Right cardiac atrium (tissue), 5 donors: Measurements from ENCODE around the gene TMSB10. TPM values are rescaled to one million over a fixed set of nuclear protein-coding genes. Genes with fewer than 3 reads are reported as not detected.
A peak's percentile ranks its signal among the peaks of the same experiment; 100 is the strongest.

ENCODE experiments used
- ATAC-seq, 2 donors: fragments of 200-7000 bp; cut with Tn5 transposase; one replicate each; pipeline versions ENCODE4 v1.8.0 to v1.9.1; 2020; ENCODE audit warnings: moderate library complexity in 2 of 2, mild to moderate bottlenecking in 1 of 2
- DNase-seq, 3 donors: peaks; one replicate each; pipeline ENCODE4 v3.0.0-alpha.2; 2020
- H3K27ac ChIP-seq: one replicate; pipeline ENCODE4 v1.5.1; 2013; ENCODE audit warnings: mild to moderate bottlenecking, low read length, control low read depth, moderate library complexity
- H3K27me3 ChIP-seq: one replicate; pipeline ENCODE4 v1.6.1; 2013; ENCODE audit not compliant: control insufficient read depth, insufficient read depth
- H3K4me1 ChIP-seq: one replicate; pipeline ENCODE4 v1.6.1; 2013; ENCODE audit warnings: low read length; ENCODE audit not compliant: control insufficient read depth, insufficient read depth
- H3K4me3 ChIP-seq: one replicate; pipeline ENCODE4 v1.5.1; 2013; ENCODE audit warnings: low read length, control low read depth
- H3K9me3 ChIP-seq: one replicate; pipeline ENCODE4 v1.6.1; 2013; ENCODE audit warnings: low read length; ENCODE audit not compliant: control insufficient read depth
- WGBS: extraction: QIAGEN DNeasy Blood & Tissue Kit; methylation state at CpG from one replicate; pipeline ENCODE4 v1.1.7; 2013; 5-methylcytosine and 5-hydroxymethylcytosine counted together
- intact Hi-C, 4 donors: fragments of 100-400 bp; cut with DNase I; formaldehyde crosslinking; loops; one replicate each; pipeline versions ENCODE4 v1.11.0 to v1.14.0; 2022 to 2023
- polyA plus RNA-seq: library from polyadenylated mRNA; stranded (reverse); fragments of 200-250 nt; gene quantifications from one replicate; pipeline ENCODE4 v1.2.3, GENCODE V29; 2013
- total RNA-seq, 4 donors: library from RNA; stranded (reverse); fragmentation: NEBNext Ultra II Directional; extraction: Animal tissue kit (Norgen Biotek cat#: 25700); gene quantifications; one replicate each; pipeline ENCODE4 v1.2.1, GENCODE V29; 2021
- donor health status: healthy with polysubstance abuse.
- donor health status: DM: no; HTN: yes; CAD: no.
- donor health status: DM: no; HTN: no; CAD: no.
- donor health status: DM: no; HTN: yes; CAD: no; lungs with severe emphysema.
- donor health status: DM: yes; HTN: yes; CAD: no.

Gene TMSB10
- total and polyA plus RNA-seq, 5 donors, result 341 to 805 (median 490) TPM

- Histone ChIP-seq H3K27me3 (no peaks in the 10 kb centered on the region), H3K4me3 (no peak overlapping the region), H3K9me3 (no peaks in the 10 kb centered on the region), H3K4me1 (peaks cover 5% of the 10 kb centered on the region), H3K27ac (peak overlapping the region; percentile 58)
- intact Hi-C loops, result no loop called here
- 92% methylated on average over 2 of the region's 2 CpGs for WGBS
- no peak for ATAC-seq
- no peak for DNase-seq
Measured at GRCh38 chr2:84918430-84918829, 13.0 kb downstream of the TMSB10 start.

GRCh38 chr2:84919885-84920580, 14.6 kb downstream of the TMSB10 start:
- Histone ChIP-seq H3K4me1 (peaks cover 5% of the 10 kb centered on the region), H3K27ac (peak overlapping the region; percentile 99), H3K27me3 (no peaks in the 10 kb centered on the region), H3K4me3 (peak overlapping the region; percentile 13), H3K9me3 (no peaks in the 10 kb centered on the region)
- 27% methylated on average over 7 of the region's 7 CpGs for WGBS
- ATAC-seq, result peak; percentile 89 to 92
- intact Hi-C loops, result no loop called here
- DNase-seq, result peak in 1 of 3 donors; percentile 58

DNA sequence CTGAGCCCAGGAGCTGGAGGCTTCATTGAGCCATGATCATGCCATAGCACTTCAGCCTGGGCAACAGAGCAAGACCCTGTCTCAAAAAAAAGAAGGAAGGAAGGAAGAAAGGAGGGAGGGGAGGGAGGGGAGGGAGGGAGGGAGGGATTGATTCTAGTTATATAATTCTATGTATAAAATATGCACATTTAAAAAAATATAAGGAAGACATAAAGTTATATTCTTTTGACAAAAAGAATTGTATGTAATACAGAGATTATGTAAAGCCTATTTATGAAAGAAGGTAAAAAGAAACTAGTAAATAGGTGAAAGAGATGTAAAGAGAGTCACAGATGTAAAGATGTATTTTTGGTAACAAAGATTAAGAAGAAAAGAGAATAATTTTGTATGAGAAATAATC, 17.6 kb downstream of the TMSB10 start:
- H3K27me3 ChIP-seq, result no peaks in the 10 kb centered on the region
- no peak for ATAC-seq
- peaks cover 5% of the 10 kb centered on the region for H3K4me1 ChIP-seq
- no peak overlapping the region for H3K27ac ChIP-seq
- no peak for DNase-seq
- no peak overlapping the region for H3K4me3 ChIP-seq
- intact Hi-C loops, result no loop called here
- H3K9me3 ChIP-seq, result no peaks in the 10 kb centered on the region

DNA sequence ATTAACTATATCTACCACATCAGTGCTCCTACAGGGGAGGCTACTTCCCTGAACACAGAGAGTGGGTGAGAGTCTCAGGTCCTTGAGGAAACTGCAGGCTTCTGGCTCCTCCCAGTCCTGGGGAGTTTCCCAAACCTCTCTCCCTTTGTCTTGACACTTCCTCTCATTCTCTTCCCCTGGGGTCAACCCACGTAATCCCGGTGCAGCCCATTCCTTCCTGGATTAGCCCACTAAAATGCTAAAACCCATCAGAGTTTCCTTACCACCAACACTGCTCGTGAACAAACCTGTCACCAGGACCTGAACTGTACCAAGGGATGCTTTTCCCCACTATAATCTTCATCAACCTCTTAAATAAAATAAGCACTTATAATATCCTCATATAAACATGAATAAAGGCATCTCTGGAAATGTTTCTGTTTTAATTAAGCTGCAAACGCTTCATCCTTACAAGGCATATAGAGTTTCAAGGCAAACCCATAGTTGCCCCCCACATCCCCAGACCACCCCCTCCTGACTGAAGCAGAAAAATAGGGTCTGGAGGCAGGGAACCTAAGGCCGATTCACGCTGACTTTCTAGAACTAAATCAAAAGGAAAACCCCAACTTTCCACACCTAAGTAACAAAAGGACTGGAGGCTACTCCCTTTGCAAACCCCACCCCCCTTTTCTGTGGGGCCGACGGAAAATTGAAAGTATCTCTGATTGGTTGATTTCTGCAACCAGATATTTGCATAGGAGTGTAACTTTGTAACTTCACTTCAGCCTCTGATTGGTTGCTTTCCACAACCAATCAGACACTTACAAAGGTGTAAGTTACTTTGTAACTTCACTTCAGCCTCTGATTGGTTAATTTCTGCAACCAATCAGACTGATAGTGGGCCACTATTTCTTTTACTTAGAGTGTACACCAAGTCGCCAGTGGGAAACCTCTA, 19.0 kb downstream of the TMSB10 start:
- no peak overlapping the region for H3K4me3 ChIP-seq
- peak overlapping the region; percentile 70 for H3K27ac ChIP-seq
- DNase-seq (peak; percentile 55 to 71 (median 64)), ATAC-seq (peak; percentile 62 to 82)
- intact Hi-C loops, result no loop called here
- peaks cover 5% of the 10 kb centered on the region for H3K4me1 ChIP-seq
- no peaks in the 10 kb centered on the region for H3K27me3 ChIP-seq
- WGBS, result 59% methylated on average over 9 of the region's 9 CpGs
- no peaks in the 10 kb centered on the region for H3K9me3 ChIP-seq

- 98% methylated on average over 2 of the region's 2 CpGs for WGBS
- Histone ChIP-seq H3K27me3 (no peaks in the 10 kb centered on the region), H3K4me1 (peaks cover 2% of the 10 kb centered on the region), H3K27ac (no peak overlapping the region), H3K4me3 (no peak overlapping the region), H3K9me3 (no peaks in the 10 kb centered on the region)
- intact Hi-C loops, result no loop called here
- peak in 1 of 3 donors; percentile 51 for DNase-seq
- peak in 1 of 2 donors; percentile 2 for ATAC-seq
Measured at GRCh38 chr2:84925336-84925723, 19.9 kb downstream of the TMSB10 start.

- DNase-seq (peak; percentile 93 to 98 (median 97)), ATAC-seq (peak; percentile 80 to 86)
- Histone ChIP-seq H3K4me1 (no peaks in the 10 kb centered on the region), H3K27ac (no peak overlapping the region), H3K9me3 (no peaks in the 10 kb centered on the region), H3K4me3 (no peak overlapping the region), H3K27me3 (no peaks in the 10 kb centered on the region)
- intact Hi-C loops, result no loop called here
- 5% methylated on average over 34 of the region's 34 CpGs for WGBS
Measured at GRCh38 chr2:84925724-84926376, 20.4 kb downstream of the TMSB10 start.

DNA sequence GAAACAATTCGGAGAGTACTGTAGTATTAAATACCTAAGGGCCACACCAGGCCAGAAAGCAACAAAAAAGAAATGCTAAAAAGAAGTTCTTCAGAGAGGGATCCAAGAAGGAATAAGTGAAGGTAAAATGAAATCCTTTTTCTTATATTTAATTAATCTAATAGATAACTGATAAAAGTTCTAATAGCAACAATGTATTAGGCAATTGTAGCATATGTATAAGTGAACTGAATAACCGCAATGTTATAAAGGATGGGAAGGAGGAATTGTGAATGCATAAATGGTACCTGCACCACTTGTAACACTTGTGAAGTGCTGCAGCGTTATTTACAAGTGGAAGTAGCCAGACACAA, 21.8 kb downstream of the TMSB10 start:
- ATAC-seq, result no peak

DNA sequence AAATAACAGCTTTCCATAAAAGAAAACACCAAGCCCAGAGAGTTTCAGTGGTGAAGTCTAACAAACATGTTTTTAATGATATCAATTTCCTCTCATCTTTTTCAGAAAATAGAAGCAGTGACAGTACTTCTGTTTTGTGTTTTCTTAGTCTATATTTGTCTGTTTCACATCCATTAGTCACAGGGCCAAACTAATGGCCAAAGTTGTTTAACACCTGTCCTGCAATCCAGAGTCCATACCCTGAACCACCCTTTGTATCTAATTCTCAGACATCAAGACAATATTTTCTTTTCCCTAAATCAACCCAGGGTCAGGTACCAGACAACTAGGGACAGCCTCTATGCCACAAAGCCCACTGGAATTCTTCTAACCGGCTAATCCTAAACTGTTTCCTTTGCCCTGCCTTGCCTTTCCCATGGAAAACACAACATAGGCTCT, 25.9 kb downstream of the TMSB10 start:
- no peak overlapping the region for H3K4me3 ChIP-seq
- intact Hi-C loops, result no loop called here
- H3K27me3 ChIP-seq, result no peaks in the 10 kb centered on the region
- ATAC-seq, result no peak
- H3K4me1 ChIP-seq, result no peaks in the 10 kb centered on the region
- H3K9me3 ChIP-seq, result no peaks in the 10 kb centered on the region
- WGBS, result 59% methylated on average over 1 of the region's 1 CpG
- no peak for DNase-seq
- no peak overlapping the region for H3K27ac ChIP-seq

More for the DNA sequence above, 21.8 kb downstream of the TMSB10 start:
- H3K4me1 ChIP-seq, result no peaks in the 10 kb centered on the region
- no peaks in the 10 kb centered on the region for H3K27me3 ChIP-seq
- 41% methylated on average over 3 of the region's 3 CpGs for WGBS
- no peak overlapping the region for H3K4me3 ChIP-seq
- intact Hi-C loops, result no loop called here
- no peak overlapping the region for H3K27ac ChIP-seq
- no peaks in the 10 kb centered on the region for H3K9me3 ChIP-seq
- DNase-seq, result no peak

DNA sequence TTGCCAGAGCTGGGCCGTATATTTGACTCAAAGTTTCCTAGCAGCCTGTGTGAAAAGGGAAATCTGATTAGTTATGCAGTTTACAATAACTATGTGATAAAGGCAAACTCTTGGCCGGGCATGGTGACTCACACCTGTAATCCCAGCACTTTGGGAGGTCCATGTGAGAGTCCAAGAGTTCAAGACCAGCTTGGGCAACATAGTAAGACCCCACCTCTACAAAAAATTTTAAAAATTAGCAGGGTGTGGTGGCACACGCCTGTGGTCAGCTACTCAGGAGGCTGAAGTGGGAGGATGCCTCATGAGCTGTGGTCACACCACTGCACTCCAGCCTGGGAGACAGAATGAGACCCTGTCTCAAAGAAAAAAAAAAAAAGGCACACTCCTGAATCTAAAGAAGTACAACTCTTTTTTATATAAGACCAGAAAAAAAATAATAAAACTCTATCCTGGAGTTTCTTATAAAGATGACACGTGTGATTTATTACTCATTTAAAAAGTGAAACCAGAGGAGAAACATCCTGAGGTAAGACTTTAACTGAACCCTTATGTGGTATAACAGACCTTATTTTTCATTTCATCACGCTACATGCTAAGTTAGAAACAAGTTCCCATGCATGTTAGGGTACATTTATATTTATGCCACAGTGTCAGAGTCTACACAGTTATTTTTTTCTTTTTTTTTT, 32.9 kb downstream of the TMSB10 start:
- WGBS, result 82% methylated on average over 5 of the region's 5 CpGs
- intact Hi-C loops, result no loop called here
- DNase-seq (no peak), ATAC-seq (no peak)
- Histone ChIP-seq H3K4me3 (no peak overlapping the region), H3K4me1 (no peaks in the 10 kb centered on the region), H3K9me3 (no peaks in the 10 kb centered on the region), H3K27ac (no peak overlapping the region), H3K27me3 (no peaks in the 10 kb centered on the region)

GRCh38 chr2:84939426-84940087, 34.1 kb downstream of the TMSB10 start:
- DNase-seq (no peak), ATAC-seq (peak in 1 of 2 donors; percentile 31)
- intact Hi-C loops, result no loop called here
- no peak overlapping the region for H3K27ac ChIP-seq
- no peaks in the 10 kb centered on the region for H3K4me1 ChIP-seq
- H3K27me3 ChIP-seq, result no peaks in the 10 kb centered on the region
- 55% methylated on average over 9 of the region's 9 CpGs for WGBS
- H3K4me3 ChIP-seq, result no peak overlapping the region
- H3K9me3 ChIP-seq, result no peaks in the 10 kb centered on the region
